HG02759 (cell line): ENCODE measurements around the gene IL16.

Experiments used
- ATAC-seq: cut with Tn5 transposase; IDR thresholded peaks from one replicate; pipeline ENCODE4 v1.9.1; 2021; ENCODE audit warnings: mild to moderate bottlenecking, moderate library complexity; ENCODE audit not compliant: unreplicated experiment

IL16 gene

GRCh38 chr15:81361891-81362290, 165.2 kb downstream of the IL16 start:
- ATAC-seq = no peak

- ATAC-seq = no peak
Observed at GRCh38 chr15:81362790-81363189, 166.1 kb downstream of the IL16 start.

- ATAC-seq = no peak
Observed at GRCh38 chr15:81363276-81363675, 166.6 kb downstream of the IL16 start.
